ENCODE measurements around the gene PLPP6. TPM values are rescaled to one million over a fixed set of nuclear protein-coding genes. Genes with fewer than 3 reads are reported as not detected.

Gene PLPP6
- total and polyA plus RNA-seq, 7 experiments from 2014 or later = 6.0 to 24.1 (median 9.8) TPM

- peaks cover 3 to 4% of the 10 kb centered on the region in 2 donors for H3K4me1 ChIP-seq (ENCODE audit: control insufficient read depth in 2 of 2, insufficient read depth in 2 of 2, low read length in 2 of 2)
- Mint-ChIP-seq H3K36me3 (peaks cover 5 to 54% (median 26%) of the 10 kb centered on the region in 5 donors), H3K4me3 (peak overlapping the region in 2 of 10 donors; percentile 16 to 36), H3K27ac (peak overlapping the region in 4 of 9 donors; percentile 52 to 88 (median 68)), H3K9me3 (no peaks in the 10 kb centered on the region), H3K27me3 (no peaks in the 10 kb centered on the region), H3K4me1 (peaks cover 18 to 77% (median 61%) of the 10 kb centered on the region in 7 donors)
- no peak for ATAC-seq
- no peaks in the 10 kb centered on the region for H3K9me3 ChIP-seq (ENCODE audit: control insufficient read depth in 2 of 3, low read length in 3 of 3)
- peaks cover 4 to 24% (median 11%) of the 10 kb centered on the region in 3 experiments for H3K36me3 ChIP-seq (ENCODE audit: control insufficient read depth in 2 of 3, insufficient read depth in 3 of 3, low read length in 3 of 3)
- DNase-seq = no peak
- no peaks in the 10 kb centered on the region for H3K27me3 ChIP-seq (ENCODE audit: control insufficient read depth in 2 of 2, insufficient read depth in 2 of 2, low read length in 2 of 2)
- H3K4me3 ChIP-seq (ENCODE audit: low read length) = no peak overlapping the region
- H3K27ac ChIP-seq (ENCODE audit: low read depth, low read length) = no peak overlapping the region
- CTCF ChIA-PET = no interaction called here
- POLR2A ChIA-PET = interaction anchor here (1.0 to 1.8 kb wide), 2 partner anchors 10 to 23 kb away, joined by 3 to 10 read pairs; partner anchors contain the start of genes CDC37L1 and SPATA6L
- intact Hi-C loops (cut with micrococcal nuclease) = loop anchor here in 1 of 2 donors (1.0 to 2.0 kb wide), 2 partner anchors 9 to 16 kb away; no protein-coding TSS in a partner anchor
These were observed 26.9 kb downstream of the PLPP6 start for GRCh38 chr9:4689021-4689420.

GRCh38 chr9:4689687-4690104, 27.6 kb downstream of the PLPP6 start:
- no peaks in the 10 kb centered on the region for H3K9me3 ChIP-seq (ENCODE audit: control insufficient read depth in 2 of 3, low read length in 3 of 3)
- Mint-ChIP-seq H3K4me1 (peaks cover 18 to 74% (median 55%) of the 10 kb centered on the region in 7 donors), H3K27ac (peak overlapping the region in 7 of 9 donors; percentile 9 to 84 (median 61)), H3K9me3 (no peaks in the 10 kb centered on the region), H3K27me3 (no peaks in the 10 kb centered on the region), H3K4me3 (no peak overlapping the region), H3K36me3 (peaks cover 4 to 57% (median 26%) of the 10 kb centered on the region in 5 donors)
- DNase-seq (no peak), ATAC-seq (no peak)
- no peak overlapping the region for H3K27ac ChIP-seq (ENCODE audit: low read depth, low read length)
- intact Hi-C loops (cut with micrococcal nuclease) = loop anchor here in 1 of 2 donors (1.0 to 2.0 kb wide), 2 partner anchors 9 to 15 kb away; no protein-coding TSS in a partner anchor
- POLR2A ChIA-PET = interaction anchor here (0.7 kb wide), 1 partner anchor 26 kb away, joined by 3 read pairs; no protein-coding TSS in a partner anchor
- peaks cover 5 to 27% (median 11%) of the 10 kb centered on the region in 3 experiments for H3K36me3 ChIP-seq (ENCODE audit: control insufficient read depth in 2 of 3, insufficient read depth in 3 of 3, low read length in 3 of 3)
- CTCF ChIA-PET = no interaction called here
- H3K27me3 ChIP-seq (ENCODE audit: control insufficient read depth in 2 of 2, insufficient read depth in 2 of 2, low read length in 2 of 2) = no peaks in the 10 kb centered on the region
- no peak overlapping the region for H3K4me3 ChIP-seq (ENCODE audit: low read length)
- peaks cover 3 to 4% of the 10 kb centered on the region in 2 donors for H3K4me1 ChIP-seq (ENCODE audit: control insufficient read depth in 2 of 2, insufficient read depth in 2 of 2, low read length in 2 of 2)

GRCh38 chr9:4690144-4690543, 28.1 kb downstream of the PLPP6 start:
- DNase-seq (no peak), ATAC-seq (no peak)
- peak overlapping the region in 6 of 9 donors; percentile 26 to 84 (median 47) for H3K27ac Mint-ChIP-seq
- Histone ChIP-seq H3K27ac (ENCODE audit: low read depth, low read length) (no peak overlapping the region), H3K36me3 (ENCODE audit: control insufficient read depth in 2 of 3, insufficient read depth in 3 of 3, low read length in 3 of 3) (peaks cover 5 to 25% (median 11%) of the 10 kb centered on the region in 3 experiments), H3K4me1 (ENCODE audit: control insufficient read depth in 2 of 2, insufficient read depth in 2 of 2, low read length in 2 of 2) (peaks cover 3 to 4% of the 10 kb centered on the region in 2 donors), H3K9me3 (ENCODE audit: control insufficient read depth in 2 of 3, low read length in 3 of 3) (no peaks in the 10 kb centered on the region), H3K27me3 (ENCODE audit: control insufficient read depth in 2 of 2, insufficient read depth in 2 of 2, low read length in 2 of 2) (no peaks in the 10 kb centered on the region), H3K4me3 (ENCODE audit: low read length) (no peak overlapping the region)
- H3K9me3 Mint-ChIP-seq = no peaks in the 10 kb centered on the region
- intact Hi-C loops (cut with micrococcal nuclease) = no loop called here
- no peak overlapping the region for H3K4me3 Mint-ChIP-seq
- CTCF ChIA-PET = no interaction called here
- peaks cover 14 to 69% (median 53%) of the 10 kb centered on the region in 7 donors for H3K4me1 Mint-ChIP-seq
- peaks cover 0 to 57% (median 22%) of the 10 kb centered on the region in 5 donors for H3K36me3 Mint-ChIP-seq
- no peaks in the 10 kb centered on the region for H3K27me3 Mint-ChIP-seq
- POLR2A ChIA-PET = interaction anchor here (0.7 kb wide), 1 partner anchor 26 kb away, joined by 3 read pairs; no protein-coding TSS in a partner anchor

- ATAC-seq (no peak), DNase-seq (no peak)
- Histone ChIP-seq H3K27ac (ENCODE audit: low read depth, low read length) (no peak overlapping the region), H3K27me3 (ENCODE audit: control insufficient read depth in 2 of 2, insufficient read depth in 2 of 2, low read length in 2 of 2) (no peaks in the 10 kb centered on the region), H3K4me1 (ENCODE audit: control insufficient read depth in 2 of 2, insufficient read depth in 2 of 2, low read length in 2 of 2) (peaks cover 0 to 3% of the 10 kb centered on the region in 2 donors), H3K4me3 (ENCODE audit: low read length) (no peak overlapping the region), H3K9me3 (ENCODE audit: control insufficient read depth in 2 of 3, low read length in 3 of 3) (no peaks in the 10 kb centered on the region), H3K36me3 (ENCODE audit: control insufficient read depth in 2 of 3, insufficient read depth in 3 of 3, low read length in 3 of 3) (peaks cover 5 to 21% (median 5%) of the 10 kb centered on the region in 3 experiments)
- intact Hi-C loops (cut with micrococcal nuclease) = no loop called here
- peaks cover 0 to 44% (median 14%) of the 10 kb centered on the region in 5 donors for H3K36me3 Mint-ChIP-seq
- POLR2A ChIA-PET = interaction anchor here (0.7 to 2.1 kb wide), 3 partner anchors 10 to 15 kb away, joined by 3 to 7 read pairs (median 5); partner anchors contain the start of gene CDC37L1
- H3K27ac Mint-ChIP-seq = peak overlapping the region in 1 of 9 donors; percentile 73
- no peaks in the 10 kb centered on the region for H3K27me3 Mint-ChIP-seq
- H3K4me1 Mint-ChIP-seq = peaks cover 7 to 59% (median 46%) of the 10 kb centered on the region in 7 donors
- H3K9me3 Mint-ChIP-seq = no peaks in the 10 kb centered on the region
- no peak overlapping the region for H3K4me3 Mint-ChIP-seq
- CTCF ChIA-PET = no interaction called here
These were observed 29.7 kb downstream of the PLPP6 start for GRCh38 chr9:4691795-4692194.

GRCh38 chr9:4700091-4700490, 38.0 kb downstream of the PLPP6 start:
- H3K36me3 Mint-ChIP-seq = peaks cover 0 to 36% (median 17%) of the 10 kb centered on the region in 5 donors
- POLR2A ChIA-PET = interaction anchor here (0.8 kb wide), 1 partner anchor 22 kb away, joined by 3 read pairs; no protein-coding TSS in a partner anchor

GRCh38 chr9:4700932-4701331, 38.8 kb downstream of the PLPP6 start:
- intact Hi-C loops (cut with micrococcal nuclease) = no loop called here
- no peaks in the 10 kb centered on the region for H3K27me3 Mint-ChIP-seq
- ATAC-seq (no peak), DNase-seq (no peak)
- H3K4me1 Mint-ChIP-seq = peaks cover 4 to 33% (median 21%) of the 10 kb centered on the region in 7 donors
- no peak overlapping the region for H3K4me3 Mint-ChIP-seq
- H3K36me3 Mint-ChIP-seq = peaks cover 0 to 36% (median 20%) of the 10 kb centered on the region in 5 donors
- Histone ChIP-seq H3K9me3 (ENCODE audit: control insufficient read depth in 2 of 3, low read length in 3 of 3) (no peaks in the 10 kb centered on the region), H3K27me3 (ENCODE audit: control insufficient read depth in 2 of 2, insufficient read depth in 2 of 2, low read length in 2 of 2) (no peaks in the 10 kb centered on the region), H3K4me1 (ENCODE audit: control insufficient read depth in 2 of 2, insufficient read depth in 2 of 2, low read length in 2 of 2) (no peaks in the 10 kb centered on the region), H3K27ac (ENCODE audit: low read depth, low read length) (no peak overlapping the region), H3K36me3 (ENCODE audit: control insufficient read depth in 2 of 3, insufficient read depth in 3 of 3, low read length in 3 of 3) (peaks cover 8 to 42% (median 18%) of the 10 kb centered on the region in 3 experiments), H3K4me3 (ENCODE audit: low read length) (no peak overlapping the region)
- H3K9me3 Mint-ChIP-seq = no peaks in the 10 kb centered on the region
- CTCF ChIA-PET = no interaction called here
- POLR2A ChIA-PET = interaction anchor here (1.0 to 1.8 kb wide), 3 partner anchors 18 to 22 kb away, joined by 3 to 4 read pairs (median 3); partner anchors contain the start of gene CDC37L1
- peak overlapping the region in 6 of 9 donors; percentile 1 to 66 (median 54) for H3K27ac Mint-ChIP-seq

More at GRCh38 chr9:4700091-4700490, 38.0 kb downstream of the PLPP6 start:
- no peaks in the 10 kb centered on the region for H3K27me3 ChIP-seq (ENCODE audit: control insufficient read depth in 2 of 2, insufficient read depth in 2 of 2, low read length in 2 of 2)
- no peaks in the 10 kb centered on the region for H3K4me1 ChIP-seq (ENCODE audit: control insufficient read depth in 2 of 2, insufficient read depth in 2 of 2, low read length in 2 of 2)
- ATAC-seq (no peak), DNase-seq (no peak)
- H3K9me3 Mint-ChIP-seq = no peaks in the 10 kb centered on the region
- H3K36me3 ChIP-seq (ENCODE audit: control insufficient read depth in 2 of 3, insufficient read depth in 3 of 3, low read length in 3 of 3) = peaks cover 8 to 43% (median 18%) of the 10 kb centered on the region in 3 experiments
- intact Hi-C loops (cut with micrococcal nuclease) = no loop called here
- no peaks in the 10 kb centered on the region for H3K9me3 ChIP-seq (ENCODE audit: control insufficient read depth in 2 of 3, low read length in 3 of 3)
- no peak overlapping the region for H3K4me3 Mint-ChIP-seq
- no peaks in the 10 kb centered on the region for H3K27me3 Mint-ChIP-seq
- H3K4me3 ChIP-seq (ENCODE audit: low read length) = no peak overlapping the region
- H3K4me1 Mint-ChIP-seq = peaks cover 4 to 31% (median 23%) of the 10 kb centered on the region in 7 donors
- CTCF ChIA-PET = no interaction called here
- H3K27ac ChIP-seq (ENCODE audit: low read depth, low read length) = no peak overlapping the region
- H3K27ac Mint-ChIP-seq = peak overlapping the region in 3 of 9 donors; percentile 31 to 62 (median 48)

Measured in naive thymus-derived CD4-positive, alpha-beta T cell (primary cell).